Measurements from ENCODE around the gene KIAA0930. TPM values are rescaled to one million over a fixed set of nuclear protein-coding genes. Genes with fewer than 3 reads are reported as not detected.

KIAA0930 gene
- total RNA-seq, 1 experiment from 2014 or later, result 54.8 TPM

DNA sequence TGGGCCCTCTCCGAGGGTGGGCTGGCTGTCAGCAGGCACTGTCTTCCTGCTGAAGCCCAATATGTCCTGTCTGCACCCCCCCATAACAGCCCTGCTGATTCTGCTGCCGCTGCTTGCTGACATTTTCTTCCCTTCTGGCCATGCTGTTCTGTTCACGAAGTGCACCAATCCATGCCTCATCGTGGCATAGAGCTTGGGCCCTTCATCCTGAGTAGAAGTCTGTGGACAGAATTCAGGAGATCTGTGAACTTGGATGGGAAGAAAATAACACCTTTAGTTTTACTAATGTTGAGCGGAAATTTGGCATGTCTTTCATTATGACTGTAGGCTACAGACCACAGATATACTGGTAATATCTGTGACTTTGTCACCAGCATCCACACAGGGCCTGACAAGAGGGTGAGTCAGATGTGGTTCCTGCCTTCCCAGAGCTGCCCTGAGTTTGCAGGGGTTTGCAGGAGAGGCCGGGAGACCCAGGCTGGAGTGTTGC, 14.1 kb upstream of the KIAA0930 start:
- intact Hi-C loops (cut with micrococcal nuclease; ENCODE audit: unreplicated experiment), result no loop called here
- no peaks in the 10 kb centered on the region for H3K4me1 ChIP-seq (ENCODE audit: insufficient read depth, low read length, poor library complexity, severe bottlenecking)
- H3K36me3 ChIP-seq (ENCODE audit: insufficient read depth, low read length, poor library complexity, severe bottlenecking), result no peaks in the 10 kb centered on the region
- POLR2A ChIA-PET (ENCODE audit: low non-redundant PET), result no interaction called here
- TF ChIP-seq, protein P1, sequence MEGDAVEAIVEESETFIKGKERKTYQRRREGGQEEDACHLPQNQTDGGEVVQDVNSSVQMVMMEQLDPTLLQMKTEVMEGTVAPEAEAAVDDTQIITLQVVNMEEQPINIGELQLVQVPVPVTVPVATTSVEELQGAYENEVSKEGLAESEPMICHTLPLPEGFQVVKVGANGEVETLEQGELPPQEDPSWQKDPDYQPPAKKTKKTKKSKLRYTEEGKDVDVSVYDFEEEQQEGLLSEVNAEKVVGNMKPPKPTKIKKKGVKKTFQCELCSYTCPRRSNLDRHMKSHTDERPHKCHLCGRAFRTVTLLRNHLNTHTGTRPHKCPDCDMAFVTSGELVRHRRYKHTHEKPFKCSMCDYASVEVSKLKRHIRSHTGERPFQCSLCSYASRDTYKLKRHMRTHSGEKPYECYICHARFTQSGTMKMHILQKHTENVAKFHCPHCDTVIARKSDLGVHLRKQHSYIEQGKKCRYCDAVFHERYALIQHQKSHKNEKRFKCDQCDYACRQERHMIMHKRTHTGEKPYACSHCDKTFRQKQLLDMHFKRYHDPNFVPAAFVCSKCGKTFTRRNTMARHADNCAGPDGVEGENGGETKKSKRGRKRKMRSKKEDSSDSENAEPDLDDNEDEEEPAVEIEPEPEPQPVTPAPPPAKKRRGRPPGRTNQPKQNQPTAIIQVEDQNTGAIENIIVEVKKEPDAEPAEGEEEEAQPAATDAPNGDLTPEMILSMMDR (conservative IDR thresholded peaks at IDR 0.05; ENCODE audit: low read depth, low read length), result no peak
- TF ChIP-seq EZH2 (IDR thresholded peaks at IDR 0.05; ENCODE audit: borderline replicate concordance, low read depth, low read length, poor library complexity, severe bottlenecking), result no peak
- H3K9me3 ChIP-seq (ENCODE audit: low read depth, low read length, poor library complexity, severe bottlenecking), result no peaks in the 10 kb centered on the region
- no peak overlapping the region for H3K4me3 ChIP-seq (ENCODE audit: low read depth, low read length, poor library complexity, severe bottlenecking)
- BruUV-seq (replicated peaks), result no TSS peak
- no peak for DNase-seq (ENCODE audit: low spot score)
- H3K27me3 ChIP-seq (replicated peaks; ENCODE audit: insufficient read depth, low read depth, low read length, poor library complexity), result no peaks in the 10 kb centered on the region
- H3K27ac ChIP-seq (ENCODE audit: low read depth, low read length, poor library complexity, severe bottlenecking), result no peak overlapping the region
- CTCF ChIA-PET, result no interaction called here

- Histone ChIP-seq H3K4me3 (ENCODE audit: low read depth, low read length, poor library complexity, severe bottlenecking) (no peak overlapping the region), H3K9me3 (ENCODE audit: low read depth, low read length, poor library complexity, severe bottlenecking) (no peaks in the 10 kb centered on the region), H3K27me3 (replicated peaks; ENCODE audit: insufficient read depth, low read depth, low read length, poor library complexity) (no peaks in the 10 kb centered on the region), H3K36me3 (ENCODE audit: insufficient read depth, low read length, poor library complexity, severe bottlenecking) (no peaks in the 10 kb centered on the region), H3K4me1 (ENCODE audit: insufficient read depth, low read length, poor library complexity, severe bottlenecking) (no peaks in the 10 kb centered on the region), H3K27ac (ENCODE audit: low read depth, low read length, poor library complexity, severe bottlenecking) (no peak overlapping the region)
- POLR2A ChIA-PET (ENCODE audit: low non-redundant PET), result no interaction called here
- BruUV-seq (replicated peaks), result no TSS peak
- intact Hi-C loops (cut with micrococcal nuclease; ENCODE audit: unreplicated experiment), result no loop called here
- CTCF ChIA-PET, result no interaction called here
- TF ChIP-seq, protein P1 (conservative IDR thresholded peaks at IDR 0.05; ENCODE audit: low read depth, low read length), result no peak
- TF ChIP-seq EZH2 (IDR thresholded peaks at IDR 0.05; ENCODE audit: borderline replicate concordance, low read depth, low read length, poor library complexity, severe bottlenecking), result no peak
- no peak for DNase-seq (ENCODE audit: low spot score)
Measured at GRCh38 chr22:45254388-45254787, 13.7 kb upstream of the KIAA0930 start.

DNA sequence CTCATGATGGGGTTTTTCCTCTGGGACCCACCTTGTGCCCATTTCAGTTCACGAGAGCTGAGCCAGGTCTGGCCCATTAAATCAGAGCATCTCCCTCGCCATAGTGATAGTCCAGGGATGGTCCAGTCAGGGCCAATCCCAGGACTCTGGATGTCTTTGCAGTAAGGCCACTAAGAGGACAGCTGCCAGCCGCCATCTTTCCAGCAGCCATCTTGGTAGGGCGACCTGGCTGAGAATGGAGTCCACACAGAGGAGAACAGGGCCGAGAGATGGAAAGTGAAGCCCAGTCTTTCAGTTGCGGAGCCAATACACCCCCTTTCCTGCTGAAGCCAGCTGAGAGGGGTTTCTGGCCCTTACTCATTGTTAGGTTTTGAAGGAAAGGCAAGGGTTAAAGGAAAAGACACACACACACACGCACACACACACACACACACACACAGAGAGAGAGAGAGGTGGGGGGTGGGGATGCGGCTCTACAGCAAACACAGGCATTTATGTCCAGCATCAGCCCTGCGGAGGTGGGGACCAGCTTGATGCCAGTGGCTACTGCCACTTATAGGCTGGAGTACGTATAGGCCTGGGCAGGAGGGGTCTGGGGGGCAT, 12.4 kb upstream of the KIAA0930 start:
- BruUV-seq (replicated peaks), result no TSS peak
- TF ChIP-seq, protein P1 (conservative IDR thresholded peaks at IDR 0.05; ENCODE audit: low read depth, low read length), result no peak
- no peak for TF ChIP-seq EZH2 (IDR thresholded peaks at IDR 0.05; ENCODE audit: borderline replicate concordance, low read depth, low read length, poor library complexity, severe bottlenecking)
- Histone ChIP-seq H3K27me3 (replicated peaks; ENCODE audit: insufficient read depth, low read depth, low read length, poor library complexity) (no peaks in the 10 kb centered on the region), H3K36me3 (ENCODE audit: insufficient read depth, low read length, poor library complexity, severe bottlenecking) (no peaks in the 10 kb centered on the region), H3K4me3 (ENCODE audit: low read depth, low read length, poor library complexity, severe bottlenecking) (no peak overlapping the region), H3K9me3 (ENCODE audit: low read depth, low read length, poor library complexity, severe bottlenecking) (no peaks in the 10 kb centered on the region), H3K27ac (ENCODE audit: low read depth, low read length, poor library complexity, severe bottlenecking) (no peak overlapping the region), H3K4me1 (ENCODE audit: insufficient read depth, low read length, poor library complexity, severe bottlenecking) (no peaks in the 10 kb centered on the region)
- POLR2A ChIA-PET (ENCODE audit: low non-redundant PET), result interaction anchor here (0.7 kb wide), 1 partner anchor 309 kb away, joined by 3 read pairs; no protein-coding TSS in a partner anchor
- CTCF ChIA-PET, result no interaction called here
- intact Hi-C loops (cut with micrococcal nuclease; ENCODE audit: unreplicated experiment), result no loop called here
- DNase-seq (ENCODE audit: low spot score), result no peak

All from A673 (cell line).